HG02763 (cell line): ENCODE measurements around the gene ARL2BP.

Experiments used
- ATAC-seq: cut with Tn5 transposase; IDR thresholded peaks from one replicate; pipeline ENCODE4 v1.9.1; 2021; ENCODE audit warnings: mild to moderate bottlenecking, moderate library complexity; ENCODE audit not compliant: unreplicated experiment

The ARL2BP gene

GRCh38 chr16:57235128-57236021 lies 9.7 kb upstream of the ARL2BP start:
- no peak for ATAC-seq

- no peak for ATAC-seq
These were observed 9.1 kb upstream of the ARL2BP start for GRCh38 chr16:57236022-57236350.

GRCh38 chr16:57238682-57239081 lies 6.4 kb upstream of the ARL2BP start:
- ATAC-seq, result no peak

GRCh38 chr16:57239107-57239506 lies 6.0 kb upstream of the ARL2BP start:
- no peak for ATAC-seq

GRCh38 chr16:57240851-57241250 lies 4.2 kb upstream of the ARL2BP start:
- no peak for ATAC-seq

- no peak for ATAC-seq
These were observed 2.4 kb upstream of the ARL2BP start for GRCh38 chr16:57242650-57243049.

GRCh38 chr16:57244463-57244766 lies 644 bp upstream of the ARL2BP start:
- no peak for ATAC-seq

- peak; percentile 19 for ATAC-seq
These were observed 534 bp downstream of the ARL2BP start for GRCh38 chr16:57245472-57246113.

GRCh38 chr16:57251352-57251751 lies 6.3 kb downstream of the ARL2BP start:
- ATAC-seq, result no peak

GRCh38 chr16:57252148-57252721 lies 7.2 kb downstream of the ARL2BP start:
- no peak for ATAC-seq

- no peak for ATAC-seq
These were observed 8.4 kb downstream of the ARL2BP start for GRCh38 chr16:57253466-57253865.

- ATAC-seq, result no peak
These were observed 10.8 kb downstream of the ARL2BP start for GRCh38 chr16:57255686-57256415.

- no peak for ATAC-seq
These were observed 11.7 kb downstream of the ARL2BP start for GRCh38 chr16:57256601-57257395.

GRCh38 chr16:57257455-57258070 lies 12.5 kb downstream of the ARL2BP start:
- no peak for ATAC-seq

GRCh38 chr16:57258226-57258909 lies 13.3 kb downstream of the ARL2BP start:
- ATAC-seq, result no peak

GRCh38 chr16:57258910-57259475 lies 13.9 kb downstream of the ARL2BP start:
- no peak for ATAC-seq

- no peak for ATAC-seq
These were observed 15.4 kb downstream of the ARL2BP start for GRCh38 chr16:57260294-57260929.

GRCh38 chr16:57261806-57262205 lies 16.7 kb downstream of the ARL2BP start:
- ATAC-seq, result no peak
